ENCODE data around the gene ANKRD22.
"Not testable (repeated sequence)": the region's sequence is repeated elsewhere in the genome, so short reads cannot be mapped to it uniquely, and the experiment has no call there.

ANKRD22 gene

DNA sequence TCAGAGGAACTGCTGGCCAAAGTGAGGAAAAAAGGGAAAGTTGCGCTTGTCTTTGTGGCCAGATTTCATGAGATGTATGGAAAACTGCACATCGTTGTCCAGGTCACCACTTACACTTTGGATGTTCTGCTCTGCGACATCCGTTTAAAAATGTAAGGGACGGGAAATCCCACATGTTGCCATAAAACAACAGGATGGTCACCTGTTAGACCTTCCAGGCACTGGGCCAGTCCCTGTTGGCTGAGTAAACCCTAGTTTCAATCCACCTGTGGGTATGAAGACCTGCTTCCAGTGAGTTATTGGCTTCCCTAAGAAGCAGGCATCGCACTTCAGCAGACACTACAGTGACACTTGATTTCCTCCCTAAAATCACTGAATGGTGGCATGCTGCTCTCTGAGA, 25.7 kb upstream of the ANKRD22 start:
- no peak for DNase-seq

DNA sequence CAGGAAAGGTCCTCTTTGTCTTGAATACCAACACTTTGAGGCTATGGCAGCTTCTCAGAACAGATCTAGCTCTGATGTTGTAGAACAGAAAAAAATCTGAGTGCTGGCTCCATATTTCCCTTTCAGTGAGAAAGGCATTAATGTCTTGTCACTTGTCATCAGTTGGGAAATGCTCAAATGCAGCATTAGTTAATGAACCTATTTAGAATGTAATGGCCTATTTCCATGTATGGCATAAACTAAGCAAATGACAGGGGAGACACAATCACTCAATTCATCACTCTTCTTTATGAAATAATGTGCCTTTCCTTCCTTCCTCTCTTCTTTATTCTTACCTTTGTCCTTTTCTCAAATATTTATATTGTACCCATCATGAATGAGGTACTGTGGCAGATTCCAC, 23.4 kb upstream of the ANKRD22 start:
- no peak for DNase-seq

DNA sequence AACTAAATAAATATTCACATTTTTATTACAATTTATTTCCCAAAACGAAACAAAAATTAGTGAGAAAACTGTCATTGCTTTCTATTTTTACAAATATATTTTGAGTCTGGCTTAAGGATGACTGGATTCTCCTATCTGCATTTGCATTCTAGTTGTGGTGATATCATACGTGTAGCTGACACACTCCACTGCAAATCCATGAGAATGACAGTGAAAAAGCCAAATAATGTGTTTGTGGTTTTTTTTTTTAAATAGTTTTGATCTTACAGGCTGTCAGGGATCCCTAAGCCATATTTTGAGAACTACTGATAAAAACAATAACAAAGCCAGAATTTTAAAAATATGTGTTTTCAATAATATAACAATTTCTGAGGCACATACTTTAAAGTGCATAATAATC, 22.6 kb upstream of the ANKRD22 start:
- DNase-seq: no peak

GRCh38 chr10:88873757-88874156, 22.1 kb upstream of the ANKRD22 start:
- no peak for DNase-seq

DNA sequence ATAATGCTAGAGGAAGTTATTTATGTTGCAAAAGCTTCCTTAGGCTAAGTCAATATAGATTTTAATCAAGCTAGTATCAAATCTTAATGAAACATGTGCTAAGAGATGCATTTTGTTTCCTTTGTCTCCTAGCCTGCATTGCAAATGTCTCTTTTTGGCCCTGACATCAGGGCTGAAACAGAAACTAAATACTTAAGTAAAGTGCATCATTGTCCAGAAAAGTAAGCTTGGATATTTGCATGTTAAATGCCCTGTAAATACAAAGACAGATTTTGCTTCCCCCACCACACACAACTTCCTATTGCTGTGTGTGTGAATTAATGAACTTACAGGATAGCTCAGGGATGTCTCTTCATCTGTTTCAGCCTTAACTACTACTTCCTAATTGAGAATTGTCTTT, 18.4 kb upstream of the ANKRD22 start:
- no peak for DNase-seq

DNA sequence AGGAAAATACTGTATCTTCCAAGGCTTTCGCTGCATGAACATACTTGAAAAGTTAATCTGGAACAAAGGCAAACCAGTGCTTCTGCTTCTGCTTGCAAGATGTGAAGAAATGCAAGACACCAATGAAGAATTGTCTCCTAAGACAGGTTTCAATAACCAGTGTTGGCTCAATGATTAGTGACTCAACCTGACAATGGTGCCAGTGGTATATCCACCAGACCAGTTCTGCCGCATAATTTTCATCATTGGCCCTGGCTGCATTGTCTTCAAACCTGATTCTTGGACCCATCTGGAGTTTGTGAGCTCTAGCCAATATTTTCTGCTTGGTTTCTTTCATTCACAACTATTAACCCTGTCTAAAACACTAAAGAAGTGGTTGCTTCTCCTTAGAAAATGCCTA, 14.8 kb upstream of the ANKRD22 start:
- no peak for DNase-seq

- no peak for DNase-seq
These were observed 13.7 kb upstream of the ANKRD22 start for GRCh38 chr10:88865281-88865876.

DNA sequence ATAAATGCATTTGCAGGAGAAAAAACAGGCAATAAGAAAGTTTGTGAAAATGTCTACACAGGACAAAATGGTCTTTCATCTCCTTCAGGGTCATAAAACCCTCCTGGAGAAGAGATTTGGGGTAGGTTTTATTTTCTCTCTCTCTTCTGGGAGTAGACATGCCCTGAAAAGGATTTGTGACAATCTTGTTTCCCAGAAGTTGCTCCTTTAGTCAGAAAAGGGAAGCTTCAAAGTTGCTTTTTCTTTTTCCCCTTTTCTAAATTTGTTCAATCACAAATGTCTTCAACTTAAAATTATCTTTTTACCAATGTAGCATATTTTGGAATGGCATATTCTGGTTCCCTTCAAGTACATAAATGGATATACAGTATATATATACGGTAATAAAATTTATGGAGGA, 9.4 kb upstream of the ANKRD22 start:
- no peak for DNase-seq

DNA sequence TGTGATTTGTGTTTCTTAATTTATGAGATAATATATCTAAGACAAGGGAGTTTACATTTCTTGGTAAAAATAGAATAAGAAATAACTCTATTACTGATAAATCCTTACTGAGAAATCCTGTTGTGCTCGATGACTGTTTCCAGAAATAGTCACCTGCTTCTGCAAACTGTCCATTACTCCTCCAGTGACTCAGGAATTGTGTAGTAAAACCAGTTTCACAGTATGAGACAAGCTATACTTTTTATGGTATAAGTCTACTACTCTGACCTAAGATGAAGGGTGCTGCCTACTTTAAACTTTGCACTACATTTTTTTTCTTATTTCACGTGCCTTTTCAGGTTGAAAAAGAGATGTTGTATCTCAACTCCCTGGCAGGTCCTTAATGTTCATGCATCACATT, 6.8 kb upstream of the ANKRD22 start:
- DNase-seq: no peak

GRCh38 chr10:88857831-88858230, 6.2 kb upstream of the ANKRD22 start:
- DNase-seq: no peak

- no peak for DNase-seq
These were observed 3.0 kb upstream of the ANKRD22 start for GRCh38 chr10:88854684-88855083.

DNA sequence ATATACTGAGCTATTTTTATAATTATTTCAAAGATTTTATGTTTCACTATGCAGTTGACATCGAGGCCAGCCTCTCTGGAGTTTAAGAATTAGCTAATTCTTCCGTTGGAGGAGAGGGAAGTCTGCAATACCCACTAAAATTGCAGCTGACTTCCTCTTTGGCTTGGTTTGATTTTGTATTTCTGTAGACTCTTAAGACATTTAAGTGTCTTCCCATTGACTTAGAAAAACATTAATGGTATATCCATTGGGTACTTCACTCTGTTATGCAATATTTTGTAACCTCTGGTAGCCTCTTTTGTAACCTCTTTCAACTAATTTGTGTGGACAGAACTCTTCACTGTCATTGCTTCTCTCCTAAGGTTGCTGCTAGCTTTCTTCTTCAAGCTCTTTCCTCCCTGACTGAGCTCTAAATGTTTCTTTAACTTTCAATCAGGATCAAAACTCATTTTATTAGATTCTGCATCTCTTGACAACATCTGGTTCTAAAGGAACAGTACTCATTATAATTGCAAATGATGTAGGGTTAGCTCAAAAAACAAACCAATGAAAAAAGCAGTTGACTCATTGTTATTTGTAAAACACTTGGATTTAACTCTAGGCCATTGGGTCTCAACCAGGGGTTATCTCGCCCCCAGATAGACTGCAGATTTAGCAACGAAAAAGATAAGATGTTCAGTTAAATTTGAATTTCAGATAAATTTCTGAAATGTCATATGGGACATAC, 1.7 kb upstream of the ANKRD22 start:
- DNase-seq: no peak

- DNase-seq: no peak
These were observed 683 bp upstream of the ANKRD22 start for GRCh38 chr10:88852327-88852726.

GRCh38 chr10:88850712-88851111, 932 bp downstream of the ANKRD22 start:
- DNase-seq: no peak

- no peak for DNase-seq
These were observed 2.4 kb downstream of the ANKRD22 start for GRCh38 chr10:88849234-88849633.

DNA sequence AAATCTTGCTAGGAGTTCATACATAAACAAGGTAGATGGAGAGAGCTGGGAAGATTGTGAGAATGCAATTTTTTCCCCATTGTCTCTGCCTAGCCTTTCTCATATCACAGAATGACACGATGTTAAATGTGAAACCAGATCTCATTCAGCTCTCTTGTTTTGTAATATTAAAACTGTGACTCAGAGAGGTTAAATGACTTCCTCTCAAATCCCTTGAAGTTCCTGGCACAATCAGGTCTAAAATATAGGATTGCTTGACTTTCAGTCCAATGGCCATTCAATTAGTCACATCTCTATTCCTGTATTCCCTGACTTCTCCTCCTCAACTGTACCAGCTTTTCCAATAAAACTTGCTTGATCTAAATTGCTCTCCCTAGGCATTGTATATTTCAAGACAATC, 3.1 kb downstream of the ANKRD22 start:
- DNase-seq: no peak

DNA sequence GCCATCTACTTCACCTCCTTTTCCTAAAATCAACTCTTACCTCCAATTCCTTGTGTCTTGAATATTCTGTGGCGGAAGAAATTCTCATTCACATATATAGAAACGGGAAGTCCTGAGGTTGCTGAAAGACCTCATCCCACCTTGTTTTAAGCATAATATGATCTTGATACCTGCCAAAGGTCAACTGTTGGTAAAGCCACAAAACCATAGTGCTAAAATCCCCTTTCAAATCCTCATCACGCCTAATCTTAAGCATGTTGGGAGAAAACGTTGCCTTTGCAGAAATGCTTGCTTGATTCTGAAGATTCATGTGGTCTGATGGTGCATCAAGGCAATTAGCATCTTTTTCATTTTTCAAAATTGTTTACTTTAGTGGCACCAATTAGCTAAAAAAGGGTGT, 8.5 kb downstream of the ANKRD22 start:
- no peak for DNase-seq

GRCh38 chr10:88841316-88842111, 10.1 kb downstream of the ANKRD22 start:
- DNase-seq: no peak

DNA sequence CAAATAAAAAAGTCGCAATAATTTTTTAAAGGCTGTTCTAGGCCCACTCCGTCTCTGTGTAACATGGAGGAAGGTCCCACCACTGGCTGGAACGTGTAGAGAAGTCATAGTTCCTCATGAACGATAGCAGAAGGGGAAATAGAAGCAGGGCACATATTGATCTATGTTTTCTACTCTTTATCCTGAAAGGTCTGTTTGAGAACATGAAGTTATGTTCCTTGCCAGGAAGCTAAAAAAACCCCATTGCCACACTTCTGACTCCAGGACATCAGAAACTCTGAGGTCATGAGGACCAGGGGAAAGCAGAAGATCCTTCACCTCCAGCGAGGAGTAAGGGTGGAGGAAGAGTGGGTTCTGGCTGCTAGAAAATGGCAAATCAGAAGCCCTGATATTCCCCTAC, 10.8 kb downstream of the ANKRD22 start:
- no peak for DNase-seq

DNA sequence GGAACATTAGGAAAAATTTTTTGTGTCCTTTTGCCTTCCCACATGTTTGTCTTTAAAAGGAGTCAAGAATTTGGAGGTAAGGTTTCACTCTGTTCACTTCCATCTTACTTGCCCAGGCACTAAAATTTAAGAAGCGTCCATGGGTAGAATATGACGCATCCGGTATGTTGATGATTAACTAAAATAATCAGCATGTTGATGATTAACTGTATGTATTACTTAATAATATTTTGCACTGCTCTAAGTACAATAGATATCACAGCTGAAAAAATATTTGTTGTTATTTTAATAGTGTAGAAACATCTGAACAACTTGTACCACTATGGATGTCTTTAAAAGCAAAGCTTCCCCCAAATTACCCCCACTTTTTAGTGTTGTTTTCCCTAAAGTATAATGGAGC, 11.5 kb downstream of the ANKRD22 start:
- DNase-seq: no peak

DNA sequence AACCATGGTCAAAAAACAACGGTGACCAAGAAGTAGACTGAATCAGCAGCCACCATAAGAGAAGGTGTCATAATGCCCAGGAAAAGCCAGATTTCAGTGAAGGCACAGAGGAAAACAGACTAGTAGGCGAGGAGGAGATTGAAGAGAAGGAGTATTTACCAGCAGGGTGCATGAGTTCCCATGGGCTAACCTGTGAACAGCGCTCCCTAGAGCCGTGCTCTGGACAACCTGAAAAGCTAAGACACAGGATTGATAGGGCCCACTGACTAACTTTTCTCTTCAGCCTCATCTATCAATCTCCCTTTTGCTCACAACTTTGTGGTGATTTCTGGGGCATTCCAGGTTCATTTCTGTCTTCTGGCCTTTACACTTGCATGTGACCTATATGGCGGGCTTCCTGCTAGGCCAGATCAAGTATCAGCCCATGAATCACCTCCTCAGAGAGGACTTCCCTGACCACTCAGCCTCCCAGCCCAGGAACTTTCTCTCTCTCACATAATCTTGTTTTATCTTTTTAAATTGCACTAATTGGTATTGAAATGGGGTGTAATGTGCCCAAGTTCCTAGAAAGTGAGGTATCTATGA, 12.8 kb downstream of the ANKRD22 start:
- no peak for DNase-seq

DNA sequence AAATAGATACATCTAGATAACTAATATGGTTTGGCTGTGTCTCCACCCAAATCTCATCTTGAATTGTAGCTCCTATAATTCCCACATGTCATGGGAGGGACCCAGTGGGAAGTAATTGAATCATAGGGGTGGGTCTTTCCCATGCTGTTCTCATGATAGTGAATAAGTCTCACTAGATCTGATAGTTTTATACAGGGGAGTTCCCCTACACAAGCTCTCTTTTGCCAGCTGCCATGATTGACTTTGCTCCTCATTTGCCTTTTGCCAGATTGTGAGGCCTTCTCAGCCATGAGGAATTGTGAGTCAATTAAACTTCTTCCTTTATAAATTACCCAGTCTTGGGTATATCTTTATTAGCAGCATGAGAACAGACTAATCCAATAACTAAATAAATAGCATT, 14.0 kb downstream of the ANKRD22 start:
- DNase-seq: not testable (repeated sequence)

GRCh38 chr10:88835910-88836221, 15.8 kb downstream of the ANKRD22 start:
- no peak for DNase-seq
